Mucosa of descending colon (tissue), 3 donors: Measurements from ENCODE around the gene HCFC2. TPM values are rescaled to one million over a fixed set of nuclear protein-coding genes. Genes with fewer than 3 reads are reported as not detected.

Experiments used
- ATAC-seq: fragments of 200-7000 bp; cut with Tn5 transposase; one replicate; pipeline ENCODE4 v1.9.1; 2020; ENCODE audit warnings: mild to moderate bottlenecking, moderate library complexity
- DNase-seq, 3 donors: peaks; one replicate each; pipeline ENCODE4 v3.0.0-alpha.2; 2020
- H3K36me3 ChIP-seq: fragments of 200-600 bp; one replicate; pipeline ENCODE4 v1.8.0; 2021; ENCODE audit warnings: low read depth, mild to moderate bottlenecking
- H3K4me1 ChIP-seq: fragments of 200-600 bp; one replicate; pipeline ENCODE4 v1.8.0; 2021; ENCODE audit warnings: low read depth, mild to moderate bottlenecking
- H3K4me3 ChIP-seq: fragments of 200-600 bp; one replicate; pipeline ENCODE4 v1.8.0; 2021; ENCODE audit warnings: mild to moderate bottlenecking
- H3K9me3 ChIP-seq: fragments of 200-600 bp; one replicate; pipeline ENCODE4 v1.8.0; 2021; ENCODE audit warnings: mild to moderate bottlenecking
- intact Hi-C, 2 donors: fragments of 100-400 bp; cut with DNase I in 1 of 2; cut with micrococcal nuclease in 1 of 2; formaldehyde crosslinking; loops; one replicate each; pipeline versions ENCODE4 v1.11.0 to v1.11.1; 2022; cut with DNase I, micrococcal nuclease
- total RNA-seq, 3 donors: library from RNA; stranded (reverse); fragmentation: NEBNext Ultra II Directional in 2 of 3; extraction: Animal tissue kit (Norgen Biotek cat#: 25700) in 2 of 3; gene quantifications; one replicate each; pipeline versions ENCODE4 v1.2.1 to v1.2.4, GENCODE V29; 2021 to 2023
- TF ChIP-seq, protein P1 (sequence below): fragments of 200-600 bp; IDR thresholded peaks from one replicate; pipeline ENCODE4 v1.8.0; 2022; ENCODE audit warnings: antibody characterized with exemption, mild to moderate bottlenecking
- donor health status: DM: no; HTN: no; CAD: no; lungs with moderate emphysema.
- donor health status: DM: no; HTN: no; CAD: no.
- donor health status: DM: no; HTN: yes; CAD: no.

Gene HCFC2
- total RNA-seq, 3 donors from 2014 or later = 13.8 to 31.9 (median 14.2) TPM

DNA sequence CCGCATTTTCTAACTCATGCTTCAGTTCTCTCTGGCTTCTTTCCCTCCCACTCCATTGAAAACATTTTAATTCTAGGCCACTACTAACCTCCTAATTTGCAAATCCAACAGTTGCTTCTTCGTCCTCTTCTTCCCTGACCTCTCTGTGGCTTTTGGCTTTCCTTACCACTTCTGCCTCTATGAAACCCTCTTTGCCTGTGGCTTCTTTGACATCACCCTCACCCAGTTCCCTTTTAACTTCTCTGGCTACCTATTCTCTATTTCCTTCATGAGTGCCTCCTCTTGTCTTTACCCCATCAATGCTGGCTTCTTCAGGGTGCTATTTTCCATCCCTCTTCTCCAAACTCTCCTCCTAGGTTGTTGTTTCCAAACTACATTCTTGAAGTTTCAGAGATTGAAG is 4.4 kb upstream of the HCFC2 start:
- TF ChIP-seq, protein P1, sequence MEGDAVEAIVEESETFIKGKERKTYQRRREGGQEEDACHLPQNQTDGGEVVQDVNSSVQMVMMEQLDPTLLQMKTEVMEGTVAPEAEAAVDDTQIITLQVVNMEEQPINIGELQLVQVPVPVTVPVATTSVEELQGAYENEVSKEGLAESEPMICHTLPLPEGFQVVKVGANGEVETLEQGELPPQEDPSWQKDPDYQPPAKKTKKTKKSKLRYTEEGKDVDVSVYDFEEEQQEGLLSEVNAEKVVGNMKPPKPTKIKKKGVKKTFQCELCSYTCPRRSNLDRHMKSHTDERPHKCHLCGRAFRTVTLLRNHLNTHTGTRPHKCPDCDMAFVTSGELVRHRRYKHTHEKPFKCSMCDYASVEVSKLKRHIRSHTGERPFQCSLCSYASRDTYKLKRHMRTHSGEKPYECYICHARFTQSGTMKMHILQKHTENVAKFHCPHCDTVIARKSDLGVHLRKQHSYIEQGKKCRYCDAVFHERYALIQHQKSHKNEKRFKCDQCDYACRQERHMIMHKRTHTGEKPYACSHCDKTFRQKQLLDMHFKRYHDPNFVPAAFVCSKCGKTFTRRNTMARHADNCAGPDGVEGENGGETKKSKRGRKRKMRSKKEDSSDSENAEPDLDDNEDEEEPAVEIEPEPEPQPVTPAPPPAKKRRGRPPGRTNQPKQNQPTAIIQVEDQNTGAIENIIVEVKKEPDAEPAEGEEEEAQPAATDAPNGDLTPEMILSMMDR = no peak
- H3K4me3 ChIP-seq = no peak overlapping the region
- peaks cover 3% of the 10 kb centered on the region for H3K4me1 ChIP-seq
- no peaks in the 10 kb centered on the region for H3K9me3 ChIP-seq
- ATAC-seq (no peak), DNase-seq (no peak)
- no peaks in the 10 kb centered on the region for H3K36me3 ChIP-seq
- intact Hi-C loops = no loop called here

DNA sequence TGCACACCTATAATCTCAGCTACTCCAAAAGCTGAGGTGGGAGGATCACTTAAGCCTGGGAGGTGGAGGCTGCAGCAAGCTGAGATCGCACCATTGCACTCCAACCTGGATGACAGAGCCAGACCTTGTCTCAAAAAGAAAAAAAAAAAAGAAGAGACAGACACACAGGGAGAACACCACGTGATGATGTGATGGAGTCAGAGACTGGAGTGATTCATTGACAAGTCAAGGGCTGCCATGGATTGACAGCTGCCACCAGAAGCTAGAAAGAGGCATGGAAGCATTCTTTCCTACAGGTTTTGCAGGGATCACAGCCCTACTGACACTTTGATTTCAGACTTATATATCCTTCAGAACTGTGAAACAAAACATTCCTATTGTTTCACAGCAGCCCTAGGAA is 3.5 kb upstream of the HCFC2 start:
- TF ChIP-seq, protein P1 = no peak
- Histone ChIP-seq H3K9me3 (no peaks in the 10 kb centered on the region), H3K36me3 (no peaks in the 10 kb centered on the region), H3K4me1 (peaks cover 10% of the 10 kb centered on the region), H3K4me3 (no peak overlapping the region)
- no peak for DNase-seq
- ATAC-seq = no peak
- intact Hi-C loops = no loop called here

DNA sequence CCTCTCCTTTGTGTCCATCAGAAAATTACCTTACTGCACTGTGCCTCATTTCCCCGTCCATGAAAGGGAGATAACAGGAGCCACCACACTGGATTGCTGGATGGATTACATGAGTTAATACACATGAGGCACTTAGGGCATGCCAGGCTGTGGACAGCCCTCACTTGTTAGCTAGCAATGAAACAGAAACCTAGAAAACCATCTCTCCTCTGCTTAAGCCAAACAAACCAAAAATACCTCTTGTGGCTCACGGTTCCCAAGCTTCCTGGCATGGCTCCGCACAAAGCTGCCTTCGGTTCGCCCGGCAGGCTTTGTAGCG is 660 bp upstream of the HCFC2 start:
- intact Hi-C loops = no loop called here

DNA sequence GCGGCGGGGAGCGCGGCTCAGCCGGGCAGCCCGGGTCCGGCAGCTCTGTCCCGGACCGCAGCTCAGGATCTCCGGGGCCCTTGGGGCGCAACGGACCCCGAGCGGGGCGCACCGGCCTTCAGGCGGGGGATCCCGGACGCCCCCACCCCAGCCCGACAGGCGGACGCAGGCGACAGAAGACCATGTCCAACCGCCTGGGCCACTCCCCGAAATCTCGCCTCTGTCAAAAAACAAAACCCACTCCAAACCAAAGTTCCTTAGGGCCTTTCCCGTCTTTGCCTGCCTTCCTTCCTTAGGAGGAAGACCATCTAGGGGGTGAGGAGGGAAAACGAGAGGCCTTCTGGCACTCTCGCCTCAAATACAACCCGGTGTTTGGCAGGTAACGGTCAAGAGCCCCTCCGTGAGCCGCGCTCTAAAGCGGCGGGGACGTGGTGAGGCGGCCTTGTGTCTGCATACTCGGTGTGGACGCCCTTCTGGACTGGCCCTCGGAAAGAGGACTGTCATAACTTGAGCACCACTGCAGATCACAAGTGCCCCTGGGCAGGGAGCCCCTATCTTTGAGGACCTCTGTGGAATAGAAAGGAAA is 604 bp downstream of the HCFC2 start:
- no peaks in the 10 kb centered on the region for H3K36me3 ChIP-seq
- H3K9me3 ChIP-seq = no peaks in the 10 kb centered on the region
- ATAC-seq (peak; percentile 27), DNase-seq (peak in 2 of 3 donors; percentile 22 to 41)
- TF ChIP-seq, protein P1 = no peak
- intact Hi-C loops = no loop called here
- peaks cover 10% of the 10 kb centered on the region for H3K4me1 ChIP-seq
- H3K4me3 ChIP-seq = peak overlapping the region; percentile 66

More for the DNA sequence above, 660 bp upstream of the HCFC2 start:
- H3K4me3 ChIP-seq = peak overlapping the region; percentile 66
- no peaks in the 10 kb centered on the region for H3K36me3 ChIP-seq
- ATAC-seq = peak; percentile 37
- H3K4me1 ChIP-seq = peaks cover 10% of the 10 kb centered on the region
- DNase-seq = no peak
- TF ChIP-seq, protein P1 = no peak
- H3K9me3 ChIP-seq = no peaks in the 10 kb centered on the region

DNA sequence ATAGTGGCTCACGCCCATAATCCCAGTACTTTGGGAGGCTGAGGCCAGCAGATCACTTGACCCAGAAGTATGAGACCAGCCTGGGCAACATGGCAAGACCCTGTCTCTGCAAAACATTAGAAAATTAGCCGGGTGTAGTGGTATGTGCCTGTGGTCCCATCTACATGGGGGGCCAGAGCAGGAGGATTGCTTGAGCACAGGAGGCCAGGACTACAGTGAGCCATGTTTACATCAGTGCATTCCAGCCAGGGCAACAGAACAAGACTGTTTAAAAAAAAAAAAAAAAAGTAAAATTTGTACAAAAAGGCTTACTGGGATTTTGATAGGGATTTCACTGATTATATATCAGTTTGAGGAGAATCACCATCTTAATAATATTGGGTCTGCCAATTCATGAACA is 7.8 kb downstream of the HCFC2 start:
- no peak for ATAC-seq
- intact Hi-C loops = no loop called here
- H3K4me3 ChIP-seq = no peak overlapping the region

More for the DNA sequence above, 7.8 kb downstream of the HCFC2 start:
- Histone ChIP-seq H3K9me3 (no peaks in the 10 kb centered on the region), H3K36me3 (no peaks in the 10 kb centered on the region), H3K4me1 (no peaks in the 10 kb centered on the region)
- no peak for DNase-seq
- TF ChIP-seq, protein P1 = no peak
